Right lobe of liver (tissue), 4 donors: ENCODE data around the gene MPPED1.

Experiments
- POLR2A ChIP-seq: fragments of 450-650 bp; IDR thresholded peaks from one replicate; pipeline ENCODE4 v1.6.1; 2017; ENCODE audit warnings: antibody characterized with exemption, mild to moderate bottlenecking
- TF ChIP-seq, protein P1 (sequence below), 4 donors: fragments of 200-600 bp in 3 of 4; fragments of 450-650 bp in 1 of 4; IDR thresholded peaks; one replicate each; pipeline versions ENCODE4 v1.5.1 to v1.8.0; 2016 to 2022; ENCODE audit warnings: antibody characterized with exemption in 4 of 4, mild to moderate bottlenecking in 2 of 4
- donor health status: DM: no; HTN: no; CAD: no.
- donor health status: DM: no; HTN: no; CAD: no.
- donor health status: DM: no; HTN: yes; CAD: no.

DNA sequence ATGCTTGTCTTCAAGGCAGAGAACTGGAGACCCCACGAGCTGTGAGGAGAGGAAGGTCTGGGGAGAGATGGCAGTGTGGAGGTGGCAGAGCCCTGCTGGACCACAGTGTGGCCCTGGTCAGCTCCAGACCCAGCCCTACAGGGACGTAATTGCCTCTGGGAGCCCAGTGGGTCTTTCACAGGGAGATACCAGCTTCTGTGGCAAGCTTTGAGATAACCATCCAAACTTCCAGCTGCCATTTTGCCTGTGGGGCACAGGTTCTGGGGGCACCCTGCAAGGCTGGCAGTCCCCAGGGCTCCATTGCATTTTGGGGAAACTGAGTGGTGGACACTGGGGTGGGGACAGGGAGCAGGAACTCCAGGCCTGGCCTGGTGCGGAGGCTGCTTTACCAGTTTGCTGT, 10.2 kb upstream of the MPPED1 start:
- TF ChIP-seq, protein P1, sequence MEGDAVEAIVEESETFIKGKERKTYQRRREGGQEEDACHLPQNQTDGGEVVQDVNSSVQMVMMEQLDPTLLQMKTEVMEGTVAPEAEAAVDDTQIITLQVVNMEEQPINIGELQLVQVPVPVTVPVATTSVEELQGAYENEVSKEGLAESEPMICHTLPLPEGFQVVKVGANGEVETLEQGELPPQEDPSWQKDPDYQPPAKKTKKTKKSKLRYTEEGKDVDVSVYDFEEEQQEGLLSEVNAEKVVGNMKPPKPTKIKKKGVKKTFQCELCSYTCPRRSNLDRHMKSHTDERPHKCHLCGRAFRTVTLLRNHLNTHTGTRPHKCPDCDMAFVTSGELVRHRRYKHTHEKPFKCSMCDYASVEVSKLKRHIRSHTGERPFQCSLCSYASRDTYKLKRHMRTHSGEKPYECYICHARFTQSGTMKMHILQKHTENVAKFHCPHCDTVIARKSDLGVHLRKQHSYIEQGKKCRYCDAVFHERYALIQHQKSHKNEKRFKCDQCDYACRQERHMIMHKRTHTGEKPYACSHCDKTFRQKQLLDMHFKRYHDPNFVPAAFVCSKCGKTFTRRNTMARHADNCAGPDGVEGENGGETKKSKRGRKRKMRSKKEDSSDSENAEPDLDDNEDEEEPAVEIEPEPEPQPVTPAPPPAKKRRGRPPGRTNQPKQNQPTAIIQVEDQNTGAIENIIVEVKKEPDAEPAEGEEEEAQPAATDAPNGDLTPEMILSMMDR (IDR thresholded peaks at IDR 0.05) = no peak
- no peak for TF ChIP-seq POLR2A
